ENCODE results near the gene IHH. TPM values are rescaled to one million over a fixed set of nuclear protein-coding genes. Genes with fewer than 3 reads are reported as not detected.
A peak's percentile ranks its signal among the peaks of the same experiment; 100 is the strongest.

Gene IHH
- polyA plus RNA-seq, 1 experiment = 0.05 TPM

GRCh38 chr2:219017201-219017931, 43.4 kb downstream of the IHH start:
- H3K27me3 ChIP-seq (ENCODE audit: control insufficient read depth, insufficient read depth, low read length) = peaks cover 21% of the 10 kb centered on the region
- H3K36me3 ChIP-seq (ENCODE audit: control insufficient read depth, insufficient read depth, low read length) = no peaks in the 10 kb centered on the region
- POLR2A ChIA-PET = no interaction called here
- no peak for DNase-seq (ENCODE audit: low read depth)
- no peak for TF ChIP-seq CTCF (IDR thresholded peaks at IDR 0.05; ENCODE audit: insufficient read depth, low read depth, low read length)
- no peak overlapping the region for H3K4me3 ChIP-seq (ENCODE audit: low read depth, low read length)
- CTCF ChIA-PET = interaction anchor here (1.0 to 2.4 kb wide), 3 partner anchors 13 to 37 kb away, joined by 3 to 13 read pairs (median 3); no protein-coding TSS in a partner anchor

- ChIA-PET CTCF (interaction anchor here (1.2 to 2.4 kb wide), 2 partner anchors 13 to 36 kb away, joined by 3 to 13 read pairs; no protein-coding TSS in a partner anchor), POLR2A (no interaction called here)
- Histone ChIP-seq H3K36me3 (ENCODE audit: control insufficient read depth, insufficient read depth, low read length) (no peaks in the 10 kb centered on the region), H3K27me3 (ENCODE audit: control insufficient read depth, insufficient read depth, low read length) (peaks cover 23% of the 10 kb centered on the region), H3K4me3 (ENCODE audit: low read depth, low read length) (no peak overlapping the region)
- no peak for DNase-seq (ENCODE audit: low read depth)
- no peak for TF ChIP-seq CTCF (IDR thresholded peaks at IDR 0.05; ENCODE audit: insufficient read depth, low read depth, low read length)
Measured at GRCh38 chr2:219016721-219017120, 44.0 kb downstream of the IHH start.

- H3K36me3 ChIP-seq (ENCODE audit: control insufficient read depth, insufficient read depth, low read length) = no peaks in the 10 kb centered on the region
- TF ChIP-seq CTCF (IDR thresholded peaks at IDR 0.05; ENCODE audit: insufficient read depth, low read depth, low read length) = no peak
- CTCF ChIA-PET = interaction anchor here (0.8 to 2.3 kb wide), 5 partner anchors 9 to 31 kb away, joined by 3 to 8 read pairs (median 4); no protein-coding TSS in a partner anchor
- H3K27me3 ChIP-seq (ENCODE audit: control insufficient read depth, insufficient read depth, low read length) = peaks cover 11% of the 10 kb centered on the region
- POLR2A ChIA-PET = no interaction called here
- DNase-seq (ENCODE audit: low read depth) = no peak
- no peak overlapping the region for H3K4me3 ChIP-seq (ENCODE audit: low read depth, low read length)
Measured at GRCh38 chr2:219010873-219011272, 49.8 kb downstream of the IHH start.

- no peak for DNase-seq (ENCODE audit: low read depth)
- ChIA-PET POLR2A (no interaction called here), CTCF (interaction anchor here (0.8 to 2.3 kb wide), 4 partner anchors 8 to 30 kb away, joined by 3 to 8 read pairs (median 4); no protein-coding TSS in a partner anchor)
- Histone ChIP-seq H3K27me3 (ENCODE audit: control insufficient read depth, insufficient read depth, low read length) (peaks cover 12% of the 10 kb centered on the region), H3K36me3 (ENCODE audit: control insufficient read depth, insufficient read depth, low read length) (no peaks in the 10 kb centered on the region), H3K4me3 (ENCODE audit: low read depth, low read length) (no peak overlapping the region)
- peak; percentile 36 for TF ChIP-seq CTCF (IDR thresholded peaks at IDR 0.05; ENCODE audit: insufficient read depth, low read depth, low read length)
Measured at GRCh38 chr2:219010162-219010756, 50.5 kb downstream of the IHH start.

- POLR2A ChIA-PET = no interaction called here
- TF ChIP-seq CTCF (IDR thresholded peaks at IDR 0.05; ENCODE audit: insufficient read depth, low read depth, low read length) = no peak
- Histone ChIP-seq H3K4me3 (ENCODE audit: low read depth, low read length) (no peak overlapping the region), H3K36me3 (ENCODE audit: control insufficient read depth, insufficient read depth, low read length) (no peaks in the 10 kb centered on the region), H3K27me3 (ENCODE audit: control insufficient read depth, insufficient read depth, low read length) (peaks cover 15% of the 10 kb centered on the region)
- CTCF ChIA-PET = interaction anchor here (1.0 to 2.1 kb wide), 3 partner anchors 12 to 29 kb away, joined by 3 to 6 read pairs (median 6); no protein-coding TSS in a partner anchor
- no peak for DNase-seq (ENCODE audit: low read depth)
Measured at GRCh38 chr2:219009294-219009693, 51.4 kb downstream of the IHH start.
